SK-MEL-5 (cell line): ENCODE results near the gene CEP131. TPM values are rescaled to one million over a fixed set of nuclear protein-coding genes. Genes with fewer than 3 reads are reported as not detected.

ENCODE experiments used
- DNase-seq: peaks from one replicate; pipeline ENCODE4 v3.0.0-alpha.2; 2016; ENCODE audit warnings: low read depth, low spot score
- in situ Hi-C: cut with HindIII; loops from 2 replicates; pipeline ENCODE4 v1.10.0; 2016; ENCODE audit warnings: low sequenced_read_pairs, high pct_unique_total_duplicates, low pct_unique_long_range_greater_than_20kb
- total RNA-seq: library from RNA; depleted of rRNA; stranded (reverse); fragments of >200 nt; shearing (Covaris generic); gene quantifications from 2 replicates; pipeline ENCODE4 v1.2.3, GENCODE V29; 2014

The CEP131 gene
- total RNA-seq, 1 experiment from 2014 or later: 26.4 TPM

GRCh38 chr17:81212365-81212764 lies 10.4 kb downstream of the CEP131 start:
- DNase-seq: no peak
- in situ Hi-C loops: no loop called here

GRCh38 chr17:81210868-81211267 lies 11.9 kb downstream of the CEP131 start:
- no peak for DNase-seq
- in situ Hi-C loops: no loop called here

GRCh38 chr17:81210466-81210865 lies 12.3 kb downstream of the CEP131 start:
- no peak for DNase-seq
- in situ Hi-C loops: no loop called here

- no peak for DNase-seq
- in situ Hi-C loops: no loop called here
Measured at GRCh38 chr17:81209141-81209540, 13.6 kb downstream of the CEP131 start.

GRCh38 chr17:81208651-81209050 lies 14.1 kb downstream of the CEP131 start:
- in situ Hi-C loops: no loop called here
- no peak for DNase-seq

- in situ Hi-C loops: no loop called here
- no peak for DNase-seq
Measured at GRCh38 chr17:81207610-81208581, 14.9 kb downstream of the CEP131 start.

GRCh38 chr17:81206657-81207056 lies 16.1 kb downstream of the CEP131 start:
- DNase-seq: no peak

GRCh38 chr17:81206166-81206565 lies 16.6 kb downstream of the CEP131 start:
- DNase-seq: no peak
- in situ Hi-C loops: no loop called here

More at GRCh38 chr17:81206657-81207056, 16.1 kb downstream of the CEP131 start:
- in situ Hi-C loops: no loop called here

GRCh38 chr17:81204578-81204977 lies 18.2 kb downstream of the CEP131 start:
- in situ Hi-C loops: no loop called here
- no peak for DNase-seq

- no peak for DNase-seq
- in situ Hi-C loops: no loop called here
Measured at GRCh38 chr17:81203136-81203535, 19.6 kb downstream of the CEP131 start.

- in situ Hi-C loops: no loop called here
- no peak for DNase-seq
Measured at GRCh38 chr17:81202318-81202717, 20.4 kb downstream of the CEP131 start.

GRCh38 chr17:81200695-81201580 lies 21.8 kb downstream of the CEP131 start:
- in situ Hi-C loops: no loop called here
- DNase-seq: peak; percentile 95

GRCh38 chr17:81200201-81200600 lies 22.6 kb downstream of the CEP131 start:
- in situ Hi-C loops: no loop called here
- no peak for DNase-seq

- no peak for DNase-seq
- in situ Hi-C loops: no loop called here
Measured at GRCh38 chr17:81199482-81199830, 23.3 kb downstream of the CEP131 start.

- in situ Hi-C loops: no loop called here
Measured at GRCh38 chr17:81198826-81199481, 23.8 kb downstream of the CEP131 start.

GRCh38 chr17:81197831-81198490 lies 24.8 kb downstream of the CEP131 start:
- no peak for DNase-seq
- in situ Hi-C loops: no loop called here

More at GRCh38 chr17:81198826-81199481, 23.8 kb downstream of the CEP131 start:
- DNase-seq: no peak

GRCh38 chr17:81197409-81197795 lies 25.4 kb downstream of the CEP131 start:
- in situ Hi-C loops: no loop called here
- no peak for DNase-seq
